ENCODE results near the gene CHPF2.

GRCh38 chr7:151229249-151229648 is 3.0 kb upstream of the CHPF2 start:
- TF ChIP-seq CTCF (IDR thresholded peaks at IDR 0.05; ENCODE audit: insufficient read depth, low read depth, low read length) = no peak
- TF ChIP-seq EZH2 (IDR thresholded peaks at IDR 0.05; ENCODE audit: insufficient read depth, low read length) = no peak
